ENCODE measurements around the gene LECT2. TPM values are rescaled to one million over a fixed set of nuclear protein-coding genes. Genes with fewer than 3 reads are reported as not detected.

The LECT2 gene
- total RNA-seq (ENCODE audit: low replicate concordance): not detected in 2 replicates
- long read RNA-seq: 0 reads

- Mint-ChIP-seq H3K9me3 (no peaks in the 10 kb centered on the region), H3K4me3 (no peak within 1 kb of the TSS), H3K27me3 (peaks cover 39% of the 10 kb centered on the region), H3K4me1 (ENCODE audit: unreplicated experiment) (peaks cover 9% of the 10 kb centered on the region), H3K36me3 (no peaks in the 10 kb centered on the region), H3K27ac (no peak within 1 kb of the TSS)
- no peak for DNase-seq (ENCODE audit: extremely low spot score, unreplicated experiment)
- TF ChIP-seq, protein P1, sequence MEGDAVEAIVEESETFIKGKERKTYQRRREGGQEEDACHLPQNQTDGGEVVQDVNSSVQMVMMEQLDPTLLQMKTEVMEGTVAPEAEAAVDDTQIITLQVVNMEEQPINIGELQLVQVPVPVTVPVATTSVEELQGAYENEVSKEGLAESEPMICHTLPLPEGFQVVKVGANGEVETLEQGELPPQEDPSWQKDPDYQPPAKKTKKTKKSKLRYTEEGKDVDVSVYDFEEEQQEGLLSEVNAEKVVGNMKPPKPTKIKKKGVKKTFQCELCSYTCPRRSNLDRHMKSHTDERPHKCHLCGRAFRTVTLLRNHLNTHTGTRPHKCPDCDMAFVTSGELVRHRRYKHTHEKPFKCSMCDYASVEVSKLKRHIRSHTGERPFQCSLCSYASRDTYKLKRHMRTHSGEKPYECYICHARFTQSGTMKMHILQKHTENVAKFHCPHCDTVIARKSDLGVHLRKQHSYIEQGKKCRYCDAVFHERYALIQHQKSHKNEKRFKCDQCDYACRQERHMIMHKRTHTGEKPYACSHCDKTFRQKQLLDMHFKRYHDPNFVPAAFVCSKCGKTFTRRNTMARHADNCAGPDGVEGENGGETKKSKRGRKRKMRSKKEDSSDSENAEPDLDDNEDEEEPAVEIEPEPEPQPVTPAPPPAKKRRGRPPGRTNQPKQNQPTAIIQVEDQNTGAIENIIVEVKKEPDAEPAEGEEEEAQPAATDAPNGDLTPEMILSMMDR (conservative IDR thresholded peaks at IDR 0.05): no peak
Measured at GRCh38 chr5:135954899-135955298, at the start of gene LECT2. LECT2 (minus strand) TSS chr5:135954983; CDS start chr5:135954833, 150 bp downstream.

- DNase-seq (ENCODE audit: extremely low spot score, unreplicated experiment): no peak
- Mint-ChIP-seq H3K4me3 (no peak overlapping the region), H3K9me3 (peaks cover 6% of the 10 kb centered on the region), H3K4me1 (ENCODE audit: unreplicated experiment) (peaks cover 31% of the 10 kb centered on the region), H3K27ac (no peak overlapping the region), H3K36me3 (no peaks in the 10 kb centered on the region), H3K27me3 (peaks cover 27% of the 10 kb centered on the region)
- TF ChIP-seq, protein P1 (conservative IDR thresholded peaks at IDR 0.05): no peak
Measured at GRCh38 chr5:136004436-136004835, 49.7 kb upstream of the LECT2 start.

GRCh38 chr5:136001466-136001981 lies 46.7 kb upstream of the LECT2 start:
- no peak for DNase-seq (ENCODE audit: extremely low spot score, unreplicated experiment)
- H3K9me3 Mint-ChIP-seq: no peaks in the 10 kb centered on the region
- no peak overlapping the region for H3K27ac Mint-ChIP-seq
- H3K36me3 Mint-ChIP-seq: no peaks in the 10 kb centered on the region
- H3K4me3 Mint-ChIP-seq: no peak overlapping the region
- TF ChIP-seq, protein P1 (conservative IDR thresholded peaks at IDR 0.05): no peak
- H3K4me1 Mint-ChIP-seq (ENCODE audit: unreplicated experiment): peaks cover 49% of the 10 kb centered on the region
- peaks cover 35% of the 10 kb centered on the region for H3K27me3 Mint-ChIP-seq

DNA sequence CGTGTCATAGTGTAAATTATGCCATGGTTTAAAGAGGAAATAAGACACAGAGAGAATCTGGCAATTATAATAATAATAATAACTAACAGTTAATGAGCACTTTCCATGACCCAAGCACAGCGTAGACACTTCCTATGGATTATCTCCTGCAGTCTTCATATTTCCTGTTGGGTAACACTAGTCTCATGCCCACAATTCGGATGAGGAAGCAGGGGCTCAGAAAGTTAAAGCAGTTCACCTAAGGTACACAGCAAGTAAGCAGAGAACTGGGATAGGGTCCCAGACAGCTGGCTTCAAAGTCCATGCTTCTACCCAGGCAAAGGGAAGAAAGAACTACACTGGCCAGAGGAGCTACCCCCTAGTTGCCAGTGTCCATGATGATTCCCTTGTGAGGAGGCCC lies 46.1 kb upstream of the LECT2 start:
- Mint-ChIP-seq H3K36me3 (no peaks in the 10 kb centered on the region), H3K4me1 (ENCODE audit: unreplicated experiment) (peaks cover 48% of the 10 kb centered on the region), H3K9me3 (no peaks in the 10 kb centered on the region), H3K4me3 (no peak overlapping the region), H3K27ac (no peak overlapping the region), H3K27me3 (peaks cover 38% of the 10 kb centered on the region)
- TF ChIP-seq, protein P1 (conservative IDR thresholded peaks at IDR 0.05): no peak
- no peak for DNase-seq (ENCODE audit: extremely low spot score, unreplicated experiment)

DNA sequence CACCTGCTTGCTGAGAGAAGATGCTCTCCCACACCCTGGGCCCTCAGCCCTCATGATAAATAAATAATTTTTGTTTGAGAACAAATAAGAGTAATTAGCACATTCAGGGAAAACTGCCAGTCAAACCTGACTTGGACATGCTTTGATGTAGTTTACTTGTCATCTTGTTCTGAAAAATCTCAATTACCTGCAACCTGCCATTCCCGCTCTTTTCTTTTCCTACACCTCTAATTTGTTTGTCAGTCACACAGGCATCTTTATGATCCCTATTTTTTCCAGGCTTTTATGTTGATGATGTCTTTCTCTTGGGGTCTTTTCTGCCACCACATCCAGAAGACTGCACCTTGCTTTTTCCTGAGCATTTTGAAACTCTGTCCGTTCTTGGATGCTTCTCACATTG lies 45.4 kb upstream of the LECT2 start:
- H3K9me3 Mint-ChIP-seq: no peaks in the 10 kb centered on the region
- no peak for DNase-seq (ENCODE audit: extremely low spot score, unreplicated experiment)
- H3K27me3 Mint-ChIP-seq: peaks cover 37% of the 10 kb centered on the region
- H3K4me3 Mint-ChIP-seq: no peak overlapping the region
- H3K36me3 Mint-ChIP-seq: no peaks in the 10 kb centered on the region
- peaks cover 44% of the 10 kb centered on the region for H3K4me1 Mint-ChIP-seq (ENCODE audit: unreplicated experiment)
- TF ChIP-seq, protein P1 (conservative IDR thresholded peaks at IDR 0.05): no peak
- H3K27ac Mint-ChIP-seq: no peak overlapping the region

All from type B pancreatic cell (in vitro differentiated cells).